BE2C (cell line): ENCODE data around the gene PAQR7.

ENCODE experiments used
- DNase-seq: peaks from one replicate; pipeline ENCODE4 v3.0.0-alpha.2; 2020
- H3K27me3 ChIP-seq: fragments of 250-450 bp; sonication (Bioruptor Pico); 2 replicates; pipeline ENCODE4 v1.5.1; 2020; ENCODE audit warnings: mild to moderate bottlenecking
- H3K36me3 ChIP-seq: fragments of 250-450 bp; sonication (Bioruptor Pico); 2 replicates; pipeline ENCODE4 v1.5.1; 2020; ENCODE audit warnings: mild to moderate bottlenecking
- H3K4me1 ChIP-seq: fragments of 250-450 bp; sonication (Bioruptor Pico); 2 replicates; pipeline ENCODE4 v1.5.1; 2020
- H3K4me3 ChIP-seq: 2 replicates; pipeline ENCODE4 v1.5.1; 2011; ENCODE audit warnings: low read depth, low read length
- H3K9me3 ChIP-seq: fragments of 250-450 bp; sonication (Bioruptor Pico); 2 replicates; pipeline ENCODE4 v1.5.1; 2020
- CTCF ChIP-seq: IDR thresholded peaks from 2 replicates; pipeline ENCODE4 v1.5.1; 2012; ENCODE audit warnings: mild to moderate bottlenecking, low read depth, low read length

PAQR7 gene

GRCh38 chr1:25909040-25909439 is 33.5 kb upstream of the PAQR7 start:
- H3K27me3 ChIP-seq, result no peaks in the 10 kb centered on the region
- no peak for TF ChIP-seq CTCF
- DNase-seq, result no peak
- H3K4me3 ChIP-seq, result no peak overlapping the region
- H3K9me3 ChIP-seq, result no peaks in the 10 kb centered on the region
- no peaks in the 10 kb centered on the region; the same call in 1 of the 2 replicates for H3K36me3 ChIP-seq
- peaks cover 4% of the 10 kb centered on the region; the same call in 1 of the 2 replicates for H3K4me1 ChIP-seq

GRCh38 chr1:25908161-25908560 is 32.7 kb upstream of the PAQR7 start:
- no peak for DNase-seq

GRCh38 chr1:25907601-25908000 is 32.1 kb upstream of the PAQR7 start:
- no peak for DNase-seq
- no peak for TF ChIP-seq CTCF
- Histone ChIP-seq H3K9me3 (no peaks in the 10 kb centered on the region), H3K27me3 (no peaks in the 10 kb centered on the region), H3K36me3 (peaks cover 2% of the 10 kb centered on the region), H3K4me1 (peaks cover 4% of the 10 kb centered on the region; the same call in 1 of the 2 replicates), H3K4me3 (no peak overlapping the region)

More at GRCh38 chr1:25908161-25908560, 32.7 kb upstream of the PAQR7 start:
- Histone ChIP-seq H3K36me3 (no peaks in the 10 kb centered on the region; the same call in 1 of the 2 replicates), H3K27me3 (no peaks in the 10 kb centered on the region), H3K9me3 (no peaks in the 10 kb centered on the region), H3K4me3 (no peak overlapping the region), H3K4me1 (peaks cover 4% of the 10 kb centered on the region; the same call in 1 of the 2 replicates)
- no peak for TF ChIP-seq CTCF

- no peaks in the 10 kb centered on the region for H3K9me3 ChIP-seq
- no peak for TF ChIP-seq CTCF
- no peaks in the 10 kb centered on the region for H3K27me3 ChIP-seq
- peak overlapping the region; percentile 88 for H3K4me3 ChIP-seq
- peak; percentile 15 for DNase-seq
- peaks cover 4% of the 10 kb centered on the region; the same call in 1 of the 2 replicates for H3K4me1 ChIP-seq
- H3K36me3 ChIP-seq, result peaks cover 10% of the 10 kb centered on the region
Observed at GRCh38 chr1:25906644-25907300, 31.3 kb upstream of the PAQR7 start.

GRCh38 chr1:25905680-25906643 is 30.5 kb upstream of the PAQR7 start, which contains the start of gene STMN1:
TSS of gene STMN1 (minus strand) at chr1:25906419. CDS start at chr1:25904676, 1,743 bp downstream.
- no peaks in the 10 kb centered on the region for H3K27me3 ChIP-seq
- no peaks in the 10 kb centered on the region for H3K9me3 ChIP-seq
- peaks cover 4% of the 10 kb centered on the region; the same call in 1 of the 2 replicates for H3K4me1 ChIP-seq
- TF ChIP-seq CTCF, result no peak
- peak; percentile 94 for DNase-seq
- H3K36me3 ChIP-seq, result peaks cover 18% of the 10 kb centered on the region
- peak within 1 kb of the TSS; percentile 88 for H3K4me3 ChIP-seq
